HepG2 (cell line): ENCODE results near the gene HSPA6. TPM values are rescaled to one million over a fixed set of nuclear protein-coding genes. Genes with fewer than 3 reads are reported as not detected.
A peak's percentile ranks its signal among the peaks of the same experiment; 100 is the strongest.
"Not testable (repeated sequence)": the region's sequence is repeated elsewhere in the genome, so short reads cannot be mapped to it uniquely, and the experiment has no call there.

ENCODE experiments used
- ATAC-seq: fragments of 200-7000 bp; cut with Tn5 transposase; 3 replicates; pipeline ENCODE4 v1.9.1; 2020; ENCODE audit warnings: mild to moderate bottlenecking, moderate library complexity
- BruUV-seq: library from RNA; stranded (reverse); fragments of 400-500 nt; replicated peaks from 2 replicates; lab custom pipeline; 2021; lab: Mats Ljungman, UMichigan
- CTCF ChIA-PET: fragments of 300-600 bp; formaldehyde crosslinking; extraction: SDS; loops from one replicate; lab custom pipeline; 2021; ENCODE audit warnings: low total read pairs, inconsistent platforms, low intra/inter-chr PET ratio; lab: Yijun Ruan, JAX
- POLR2A ChIA-PET: fragments of 350-600 bp; sonication (Branson Sonifier 250); formaldehyde crosslinking; loops from one replicate; lab custom pipeline; 2020; ENCODE audit warnings: antibody characterized with exemption, inconsistent platforms; lab: Yijun Ruan, JAX
- DNase-seq: peaks from one replicate; pipeline ENCODE4 v3.0.0-alpha.2; 2015; ENCODE audit warnings: low spot score
- FAIRE-seq: peaks from 3 replicates; lab custom pipeline; 2011; peaks lifted over from hg19 to GRCh38; lab: Jason Lieb, UNC
- H2AFZ ChIP-seq: one replicate; pipeline ENCODE4 v1.6.1; 2011; ENCODE audit warnings: low read length, inconsistent platforms
- H3K27ac ChIP-seq: fragments of 300-600 bp; 3 replicates; pipeline ENCODE4 v1.8.0; 2011; ENCODE audit warnings: mixed run types, mild to moderate bottlenecking, mixed read lengths, low read length, inconsistent platforms; ENCODE audit not compliant: insufficient read depth; ENCODE audit errors: extremely low read length
- H3K27me3 ChIP-seq, 2 experiments: fragments of 200-600 bp in 1 of 2; 2 replicates in 1 of 2; 3 replicates in 1 of 2; pipeline versions ENCODE4 v1.6.0 to v1.8.0; 2011; ENCODE audit warnings: low read length in 2 of 2, mild to moderate bottlenecking in 2 of 2, moderate library complexity in 2 of 2, inconsistent platforms in 1 of 2; ENCODE audit not compliant: insufficient read depth in 2 of 2, control insufficient read depth in 1 of 2
- H3K36me3 ChIP-seq, 2 experiments: fragments of 200-600 bp in 1 of 2; replicated peaks in 1 of 2; 2 replicates in 1 of 2; 3 replicates in 1 of 2; pipeline versions ENCODE4 v1.5.1 to v1.8.0; 2011; ENCODE audit warnings: low read length in 2 of 2, inconsistent platforms in 1 of 2; ENCODE audit not compliant: insufficient read depth in 2 of 2, control insufficient read depth in 1 of 2
- H3K4me1 ChIP-seq: 2 replicates; pipeline ENCODE4 v1.5.1; 2012; ENCODE audit warnings: low read length, inconsistent platforms; ENCODE audit not compliant: insufficient read depth
- H3K4me2 ChIP-seq: 2 replicates; pipeline ENCODE4 v1.6.0; 2011; ENCODE audit warnings: low read depth, low read length, inconsistent platforms
- H3K4me3 ChIP-seq, 3 experiments: fragments of 200-600 bp in 1 of 3; sonication (generic), shearing (Covaris generic) in 1 of 3; replicated peaks in 1 of 3; 2 replicates each; pipeline ENCODE4 v1.5.1; 2011 to 2016; ENCODE audit warnings: low read length in 3 of 3, inconsistent platforms in 2 of 3, low read depth in 2 of 3, mild to moderate bottlenecking in 2 of 3, control low read depth in 1 of 3, mixed read lengths in 1 of 3; ENCODE audit not compliant: insufficient read depth in 1 of 3
- H3K79me2 ChIP-seq: one replicate; pipeline ENCODE4 v1.6.1; 2011; ENCODE audit warnings: low read length, inconsistent platforms; ENCODE audit not compliant: insufficient read depth
- H3K9ac ChIP-seq: 2 replicates; pipeline ENCODE4 v1.6.0; 2011; ENCODE audit warnings: mild to moderate bottlenecking, low read depth, low read length, inconsistent platforms; ENCODE audit not compliant: insufficient read depth
- H3K9me3 ChIP-seq: 2 replicates; pipeline ENCODE4 v1.5.1; 2012; ENCODE audit warnings: mild to moderate bottlenecking, low read length
- H4K20me1 ChIP-seq: 2 replicates; pipeline ENCODE4 v1.6.0; 2011; ENCODE audit warnings: inconsistent platforms, mild to moderate bottlenecking, low read length, moderate library complexity; ENCODE audit not compliant: insufficient read depth
- ISX ChIP-seq: sonication (generic); formaldehyde crosslinking; conservative IDR thresholded peaks from 2 replicates; pipeline ENCODE4 v1.5.0; 2020; ENCODE audit warnings: missing genetic modification reagents
- WGBS: methylation state at CpG from one replicate; pipeline ENCODE4 v1.1.6; 2017; ENCODE audit warnings: low lambda C conversion rate; 5-methylcytosine and 5-hydroxymethylcytosine counted together
- in situ Hi-C: cut with HindIII; loops from 2 replicates; pipeline ENCODE4 v1.10.0; 2017; ENCODE audit warnings: low pct_unique_long_range_greater_than_20kb; ENCODE audit not compliant: extremely low pct_ligation_motif_present
- intact Hi-C: fragments of 100-400 bp; cut with micrococcal nuclease; formaldehyde crosslinking; loops from one replicate; pipeline ENCODE4 v1.10.0; 2022; ENCODE audit not compliant: unreplicated experiment
- polyA plus RNA-seq, 8 experiments: library from polyadenylated mRNA; depleted of rRNA in 3 of 8; stranded (reverse) in 7 of 8; unstranded in 1 of 8; fragments of >200 nt; fragmentation: Illumina TruSeq in 4 of 8; extraction: Trizol in 4 of 8; gene quantifications; 2 replicates each; pipeline versions ENCODE4 v1.2.1 to v1.2.3, GENCODE V29; 2011 to 2016; ENCODE audit warnings: low read depth in 4 of 8, missing spikeins in 1 of 8, mixed read lengths in 1 of 8; ENCODE audit not compliant: insufficient read depth in 1 of 8
- total RNA-seq, 5 experiments: library from RNA; depleted of rRNA; stranded (reverse); fragments of >200 nt; fragmentation: Illumina TruSeq; extraction: Trizol; gene quantifications; 2 replicates each; pipeline ENCODE4 v1.2.3, GENCODE V29; 2016; ENCODE audit warnings: low read depth in 1 of 5

Gene HSPA6
- total and polyA plus RNA-seq, 2 of the 13 experiments (the other 11 are each of a cell fraction or from before 2014, with no cell fraction given) = 0.07 TPM; not detected in 1

DNA sequence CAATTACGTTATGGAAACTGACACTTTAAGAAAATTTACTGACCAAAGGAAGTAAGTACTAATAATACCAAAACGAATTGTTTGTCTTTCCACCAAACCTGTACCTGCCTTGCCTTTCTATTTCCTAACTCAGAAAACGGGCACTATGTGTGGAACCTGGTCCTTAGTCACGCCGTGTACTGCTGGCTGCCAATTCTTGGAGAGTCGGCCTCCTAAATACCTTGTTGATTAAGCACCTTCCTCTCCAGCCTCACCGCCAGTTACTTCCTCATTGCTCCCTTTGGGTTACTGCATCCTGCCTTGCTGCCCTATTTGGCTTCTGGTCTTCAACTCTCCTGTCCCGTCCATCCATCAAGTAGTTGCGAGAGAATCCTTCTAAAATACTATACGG is 16.2 kb downstream of the HSPA6 start:
- H3K4me1 ChIP-seq, BruUV-seq, intact Hi-C loops, H3K9me3 ChIP-seq, H2AFZ ChIP-seq, H3K79me2 ChIP-seq, H3K27ac ChIP-seq, H3K9ac ChIP-seq, H4K20me1 ChIP-seq, FAIRE-seq, POLR2A ChIA-PET, DNase-seq, H3K27me3 ChIP-seq, in situ Hi-C loops, H3K36me3 ChIP-seq: not testable (repeated sequence)
- 18% methylated on average over 10 of the region's 10 CpGs for whole genome bisulfite sequencing
- TF ChIP-seq ISX (CRISPR knock-in tag) = 0 out of 2 replicates have a peak, but pooled peaks have one; percentile 2
- CTCF ChIA-PET = interaction anchor here (0.6 kb wide), 1 partner anchor 22 kb away, joined by 3 read pairs; no protein-coding TSS in a partner anchor
- H3K4me2 ChIP-seq = peak overlapping the region; percentile 71
- H3K4me3 ChIP-seq = peak overlapping the region in 2 of 3 experiments; percentile 58 to 66; a peak in 4 of 6 replicates
- peak; percentile 44 for ATAC-seq

- BruUV-seq, H3K4me3 ChIP-seq, H3K36me3 ChIP-seq, H3K4me2 ChIP-seq, CTCF ChIA-PET, ATAC-seq, H3K27me3 ChIP-seq, H3K27ac ChIP-seq, H4K20me1 ChIP-seq, H3K9ac ChIP-seq, H2AFZ ChIP-seq, in situ Hi-C loops, H3K79me2 ChIP-seq, intact Hi-C loops, DNase-seq, H3K9me3 ChIP-seq, H3K4me1 ChIP-seq, POLR2A ChIA-PET, FAIRE-seq: not testable (repeated sequence)
- 60% methylated on average over 5 of the region's 5 CpGs for WGBS
These were observed 17.8 kb downstream of the HSPA6 start for GRCh38 chr1:161542091-161542559.

DNA sequence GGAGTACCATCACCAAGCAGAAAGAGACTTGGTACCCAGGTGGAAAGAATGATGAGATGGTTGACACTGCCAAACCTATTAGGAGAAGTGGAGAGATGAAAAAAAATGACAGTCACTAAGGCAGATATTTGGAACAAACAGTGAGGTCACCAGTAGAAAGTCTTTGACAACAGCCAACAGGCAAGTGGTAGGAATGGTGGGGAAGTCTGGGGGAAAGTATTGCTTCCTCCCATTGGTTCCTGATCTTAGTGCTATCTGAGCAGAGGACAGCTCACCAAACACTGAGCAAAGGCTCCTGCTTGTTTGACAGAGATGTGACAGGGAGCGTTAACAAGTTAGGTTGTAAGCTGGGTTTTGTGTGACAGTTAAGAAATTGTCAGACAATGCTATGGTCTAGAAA is 18.8 kb downstream of the HSPA6 start:
- ATAC-seq, BruUV-seq, POLR2A ChIA-PET, H3K4me2 ChIP-seq, H3K9ac ChIP-seq, H3K27ac ChIP-seq, H3K79me2 ChIP-seq, H2AFZ ChIP-seq, H3K4me1 ChIP-seq, FAIRE-seq, H3K27me3 ChIP-seq, in situ Hi-C loops, CTCF ChIA-PET, H3K4me3 ChIP-seq, DNase-seq, H4K20me1 ChIP-seq, intact Hi-C loops, H3K36me3 ChIP-seq, H3K9me3 ChIP-seq: not testable (repeated sequence)
- WGBS = 44% methylated on average over 1 of the region's 1 CpG

GRCh38 chr1:161545005-161545731 is 20.8 kb downstream of the HSPA6 start:
- POLR2A ChIA-PET = not testable (repeated sequence)

More at GRCh38 chr1:161545005-161545731, 20.8 kb downstream of the HSPA6 start:
- WGBS = 38% methylated on average over 10 of the region's 11 CpGs
- intact Hi-C loops, H3K4me3 ChIP-seq, H3K27me3 ChIP-seq, H3K27ac ChIP-seq, CTCF ChIA-PET, H3K4me1 ChIP-seq, H3K9me3 ChIP-seq, H3K9ac ChIP-seq, BruUV-seq, H3K4me2 ChIP-seq, DNase-seq, H2AFZ ChIP-seq, ATAC-seq, H4K20me1 ChIP-seq, H3K79me2 ChIP-seq, H3K36me3 ChIP-seq, FAIRE-seq, in situ Hi-C loops: not testable (repeated sequence)
